HG02610 (cell line): Measurements from ENCODE around the gene ZAP70.
A peak's percentile ranks its signal among the peaks of the same experiment; 100 is the strongest.

Experiments
- ATAC-seq: cut with Tn5 transposase; IDR thresholded peaks from one replicate; pipeline ENCODE4 v1.9.1; 2021; ENCODE audit warnings: mild to moderate bottlenecking, moderate library complexity; ENCODE audit not compliant: unreplicated experiment

The ZAP70 gene

GRCh38 chr2:97732436-97733340 is 19.3 kb downstream of the ZAP70 start:
- no peak for ATAC-seq

- ATAC-seq, result no peak
Measured at GRCh38 chr2:97733341-97734035, 20.1 kb downstream of the ZAP70 start.

GRCh38 chr2:97734061-97735051 is 21.0 kb downstream of the ZAP70 start:
- ATAC-seq, result no peak

- no peak for ATAC-seq
Measured at GRCh38 chr2:97735161-97735561, 21.8 kb downstream of the ZAP70 start.

GRCh38 chr2:97736185-97736584 is 22.8 kb downstream of the ZAP70 start:
- no peak for ATAC-seq

- ATAC-seq, result no peak
Measured at GRCh38 chr2:97736608-97737330, 23.4 kb downstream of the ZAP70 start.

GRCh38 chr2:97737421-97738178 is 24.2 kb downstream of the ZAP70 start:
- no peak for ATAC-seq

- ATAC-seq, result no peak
Measured at GRCh38 chr2:97738179-97739019, 25.0 kb downstream of the ZAP70 start.

- no peak for ATAC-seq
Measured at GRCh38 chr2:97739020-97739892, 25.9 kb downstream of the ZAP70 start.

GRCh38 chr2:97739893-97740245 is 26.5 kb downstream of the ZAP70 start:
- ATAC-seq, result no peak

GRCh38 chr2:97740590-97741182 is 27.3 kb downstream of the ZAP70 start:
- no peak for ATAC-seq

- ATAC-seq, result no peak
Measured at GRCh38 chr2:97741251-97741650, 27.9 kb downstream of the ZAP70 start.

GRCh38 chr2:97741686-97742085 is 28.3 kb downstream of the ZAP70 start:
- ATAC-seq, result no peak

GRCh38 chr2:97742381-97742847 is 29.0 kb downstream of the ZAP70 start:
- no peak for ATAC-seq

GRCh38 chr2:97743913-97744312 is 30.5 kb downstream of the ZAP70 start:
- ATAC-seq, result no peak

GRCh38 chr2:97745474-97746174 is 32.2 kb downstream of the ZAP70 start:
- peak; percentile 54 for ATAC-seq

- no peak for ATAC-seq
Measured at GRCh38 chr2:97747285-97747684, 33.9 kb downstream of the ZAP70 start.
